ENCODE data around the gene PPFIBP1.
A peak's percentile ranks its signal among the peaks of the same experiment; 100 is the strongest.

Gene PPFIBP1

DNA sequence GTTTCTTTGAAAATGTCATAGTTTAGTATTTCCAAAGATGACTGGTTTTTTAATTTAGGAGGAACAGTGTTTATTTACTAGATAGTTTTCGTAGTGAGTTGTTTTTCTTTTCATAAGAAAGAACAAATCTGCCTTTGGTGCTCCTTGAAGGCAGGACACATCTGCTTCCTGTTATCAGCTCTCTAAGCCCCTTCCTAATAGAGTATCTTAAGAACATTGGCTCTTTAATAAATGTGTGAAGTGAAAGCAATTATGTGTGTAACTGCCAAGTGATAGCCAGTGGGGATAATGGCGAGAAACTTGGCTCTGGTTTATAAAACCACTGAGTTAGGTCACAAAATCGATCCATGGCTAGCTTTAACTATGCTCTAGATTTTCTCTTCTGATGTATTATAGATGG lies 23.5 kb upstream of the PPFIBP1 start:
- no peak overlapping the region for H3K4me3 ChIP-seq (replicated peaks in 1 of 2; ENCODE audit: low read depth in 2 of 2, low read length in 2 of 2)
- no peak for DNase-seq (ENCODE audit: low read depth in 2 of 2)
- no peak for TF ChIP-seq CTCF (IDR thresholded peaks at IDR 0.05; ENCODE audit: low read depth, low read length)

GRCh38 chr12:27502021-27502435 lies 22.0 kb upstream of the PPFIBP1 start:
- H3K4me3 ChIP-seq (replicated peaks in 1 of 2; ENCODE audit: low read depth in 2 of 2, low read length in 2 of 2), result no peak overlapping the region
- TF ChIP-seq CTCF (IDR thresholded peaks at IDR 0.05; ENCODE audit: low read depth, low read length), result no peak
- DNase-seq (ENCODE audit: low read depth in 2 of 2), result no peak

- no peak for TF ChIP-seq CTCF (IDR thresholded peaks at IDR 0.05; ENCODE audit: low read depth, low read length)
- DNase-seq (ENCODE audit: low read depth in 2 of 2), result peak in 1 of 2 donors; percentile 48
- no peak overlapping the region for H3K4me3 ChIP-seq (replicated peaks in 1 of 2; ENCODE audit: low read depth in 2 of 2, low read length in 2 of 2)
Observed at GRCh38 chr12:27504507-27504906, 19.5 kb upstream of the PPFIBP1 start.

- peak; percentile 62 to 80 for DNase-seq (ENCODE audit: low read depth in 2 of 2)
- no peak for TF ChIP-seq CTCF (IDR thresholded peaks at IDR 0.05; ENCODE audit: low read depth, low read length)
- no peak overlapping the region for H3K4me3 ChIP-seq (replicated peaks in 1 of 2; ENCODE audit: low read depth in 2 of 2, low read length in 2 of 2)
Observed at GRCh38 chr12:27505109-27505508, 18.9 kb upstream of the PPFIBP1 start.

- peak; percentile 38 to 41 for DNase-seq (ENCODE audit: low read depth in 2 of 2)
- H3K4me3 ChIP-seq (replicated peaks in 1 of 2; ENCODE audit: low read depth in 2 of 2, low read length in 2 of 2), result no peak overlapping the region
- TF ChIP-seq CTCF (IDR thresholded peaks at IDR 0.05; ENCODE audit: low read depth, low read length), result no peak
Observed at GRCh38 chr12:27505761-27506160, 18.2 kb upstream of the PPFIBP1 start.

- no peak overlapping the region for H3K4me3 ChIP-seq (replicated peaks in 1 of 2; ENCODE audit: low read depth in 2 of 2, low read length in 2 of 2)
- no peak for TF ChIP-seq CTCF (IDR thresholded peaks at IDR 0.05; ENCODE audit: low read depth, low read length)
- DNase-seq (ENCODE audit: low read depth in 2 of 2), result no peak
Observed at GRCh38 chr12:27506645-27507189, 17.3 kb upstream of the PPFIBP1 start.

Measured in cardiac fibroblast (primary cell).